Measurements from ENCODE around the gene ARHGAP15. TPM values are rescaled to one million over a fixed set of nuclear protein-coding genes. Genes with fewer than 3 reads are reported as not detected.

ARHGAP15 gene
- total and polyA plus RNA-seq, 9 donors, result 1.5 to 10.0 (median 2.6) TPM

DNA sequence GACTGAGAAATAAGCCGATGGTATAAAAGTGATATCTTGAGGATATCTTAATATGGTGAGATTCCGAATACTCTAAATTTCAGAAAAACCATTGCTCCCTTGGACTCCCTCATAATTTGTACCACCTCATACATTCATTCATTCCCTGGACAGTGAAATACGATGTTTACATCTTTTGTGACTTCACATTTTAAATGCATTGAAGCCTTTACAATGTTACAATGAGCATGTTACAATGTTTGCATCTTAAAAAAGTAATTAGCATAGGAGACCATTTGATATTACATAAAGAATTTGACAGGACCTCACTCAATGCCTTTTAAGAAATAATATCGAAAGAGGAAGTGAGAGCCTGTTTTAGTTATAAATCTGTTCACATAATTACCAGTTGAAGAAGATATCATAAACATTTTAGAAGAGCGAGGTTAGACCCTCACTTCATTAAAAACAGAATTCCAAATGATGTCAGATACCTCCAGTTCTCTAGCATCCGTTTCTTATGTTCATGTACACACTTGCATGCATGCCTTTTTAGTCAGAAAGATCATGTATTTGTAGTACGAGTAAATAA is 372.0 kb downstream of the ARHGAP15 start:
- H3K4me3 ChIP-seq, result no peak overlapping the region
- no peaks in the 10 kb centered on the region for H3K27me3 ChIP-seq
- no peak for DNase-seq
- 88 to 92% (median 91%) methylated on average over 7 of the region's 7 CpGs for WGBS, 3 donors
- no peaks in the 10 kb centered on the region for H3K9me3 ChIP-seq
- TF ChIP-seq POLR2A (IDR thresholded peaks at IDR 0.05) (no peak), EP300 (IDR thresholded peaks at IDR 0.05) (no peak)
- TF ChIP-seq, protein P1, sequence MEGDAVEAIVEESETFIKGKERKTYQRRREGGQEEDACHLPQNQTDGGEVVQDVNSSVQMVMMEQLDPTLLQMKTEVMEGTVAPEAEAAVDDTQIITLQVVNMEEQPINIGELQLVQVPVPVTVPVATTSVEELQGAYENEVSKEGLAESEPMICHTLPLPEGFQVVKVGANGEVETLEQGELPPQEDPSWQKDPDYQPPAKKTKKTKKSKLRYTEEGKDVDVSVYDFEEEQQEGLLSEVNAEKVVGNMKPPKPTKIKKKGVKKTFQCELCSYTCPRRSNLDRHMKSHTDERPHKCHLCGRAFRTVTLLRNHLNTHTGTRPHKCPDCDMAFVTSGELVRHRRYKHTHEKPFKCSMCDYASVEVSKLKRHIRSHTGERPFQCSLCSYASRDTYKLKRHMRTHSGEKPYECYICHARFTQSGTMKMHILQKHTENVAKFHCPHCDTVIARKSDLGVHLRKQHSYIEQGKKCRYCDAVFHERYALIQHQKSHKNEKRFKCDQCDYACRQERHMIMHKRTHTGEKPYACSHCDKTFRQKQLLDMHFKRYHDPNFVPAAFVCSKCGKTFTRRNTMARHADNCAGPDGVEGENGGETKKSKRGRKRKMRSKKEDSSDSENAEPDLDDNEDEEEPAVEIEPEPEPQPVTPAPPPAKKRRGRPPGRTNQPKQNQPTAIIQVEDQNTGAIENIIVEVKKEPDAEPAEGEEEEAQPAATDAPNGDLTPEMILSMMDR (IDR thresholded peaks at IDR 0.05), result no peak
- intact Hi-C loops (cut with DNase I), result no loop called here
- no peaks in the 10 kb centered on the region for H3K4me1 ChIP-seq (ENCODE audit: insufficient read depth)
- no peak overlapping the region for H3K27ac ChIP-seq
- H3K36me3 ChIP-seq, result no peaks in the 10 kb centered on the region

DNA sequence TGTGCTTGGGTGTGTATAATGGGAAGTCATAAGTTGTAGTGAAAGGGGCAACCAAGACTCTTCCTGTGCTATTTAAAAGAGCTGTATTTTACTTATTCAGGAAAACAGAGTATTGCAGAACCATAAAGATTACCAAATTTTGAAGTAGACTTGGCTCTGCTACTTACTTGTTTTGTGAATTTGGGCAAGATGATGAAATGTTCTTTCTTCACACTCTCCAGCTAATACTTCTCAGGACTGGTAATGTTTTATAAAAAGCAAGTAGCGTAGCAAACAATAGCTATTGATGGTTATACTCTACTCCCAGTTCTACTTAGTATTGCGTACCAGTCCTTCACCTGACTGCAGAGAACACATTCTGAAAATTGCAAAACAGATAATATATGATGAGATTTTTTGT is 374.1 kb downstream of the ARHGAP15 start:
- intact Hi-C loops (cut with DNase I), result no loop called here
- WGBS, 3 donors, result 96 to 99% (median 97%) methylated on average over 2 of the region's 2 CpGs
- TF ChIP-seq, protein P1 (IDR thresholded peaks at IDR 0.05), result no peak
- no peak for TF ChIP-seq POLR2A (IDR thresholded peaks at IDR 0.05)
- no peak for TF ChIP-seq EP300 (IDR thresholded peaks at IDR 0.05)

DNA sequence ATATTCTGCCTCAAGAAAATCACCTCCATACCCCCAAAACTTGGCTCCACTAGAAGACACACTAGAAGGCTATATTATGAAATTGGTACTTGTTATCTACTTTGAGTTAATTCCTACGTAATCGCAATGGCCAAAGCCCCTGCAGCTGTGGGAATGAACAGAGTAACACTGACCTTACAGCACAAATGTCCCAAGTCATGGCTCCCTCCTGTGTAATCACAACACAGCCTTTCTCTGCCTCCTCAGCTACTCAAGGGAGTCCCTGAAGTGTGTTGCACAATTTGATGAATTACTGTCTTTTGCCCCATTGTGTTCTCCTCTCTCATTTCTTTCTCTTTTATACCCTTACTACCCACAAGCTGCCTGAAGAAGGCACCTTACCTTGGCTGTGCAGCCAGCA is 375.2 kb downstream of the ARHGAP15 start:
- H3K4me3 ChIP-seq, result no peak overlapping the region
- no peak for DNase-seq
- H3K4me1 ChIP-seq (ENCODE audit: insufficient read depth), result no peaks in the 10 kb centered on the region
- H3K36me3 ChIP-seq, result no peaks in the 10 kb centered on the region
- H3K27me3 ChIP-seq, result no peaks in the 10 kb centered on the region
- intact Hi-C loops (cut with DNase I), result no loop called here
- H3K9me3 ChIP-seq, result no peaks in the 10 kb centered on the region
- no peak for TF ChIP-seq EP300 (IDR thresholded peaks at IDR 0.05)
- TF ChIP-seq POLR2A (IDR thresholded peaks at IDR 0.05), result no peak
- TF ChIP-seq, protein P1 (IDR thresholded peaks at IDR 0.05), result no peak
- H3K27ac ChIP-seq, result no peak overlapping the region
- WGBS, 3 donors, result 71 to 92% (median 86%) methylated on average over 2 of the region's 2 CpGs

More for the DNA sequence above, 374.1 kb downstream of the ARHGAP15 start:
- no peaks in the 10 kb centered on the region for H3K9me3 ChIP-seq
- H3K27ac ChIP-seq, result no peak overlapping the region
- DNase-seq, result no peak
- H3K4me1 ChIP-seq (ENCODE audit: insufficient read depth), result no peaks in the 10 kb centered on the region
- H3K4me3 ChIP-seq, result no peak overlapping the region
- H3K36me3 ChIP-seq, result no peaks in the 10 kb centered on the region
- no peaks in the 10 kb centered on the region for H3K27me3 ChIP-seq

DNA sequence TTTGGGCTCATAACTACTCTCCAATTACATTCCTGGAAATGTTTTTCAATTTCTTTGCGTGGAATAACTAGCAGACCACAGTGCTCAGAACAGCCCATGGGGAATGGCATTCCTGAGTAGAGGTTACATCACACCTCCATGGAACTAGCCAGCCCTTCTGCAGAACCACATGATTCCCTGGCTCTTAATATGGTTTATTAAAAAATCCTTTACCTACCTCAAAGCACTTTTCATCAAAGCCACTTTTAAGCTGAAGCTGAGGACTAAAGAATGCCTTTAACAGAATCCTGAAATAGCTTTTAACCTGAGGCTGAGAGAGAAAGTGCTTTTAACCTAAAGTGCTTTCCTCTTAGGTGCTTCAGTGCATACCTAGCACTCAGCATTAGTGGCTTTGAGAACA is 376.3 kb downstream of the ARHGAP15 start:
- WGBS, 3 donors, result 59 to 84% (median 75%) methylated on average over 1 of the region's 1 CpG
- Histone ChIP-seq H3K36me3 (no peaks in the 10 kb centered on the region), H3K4me3 (no peak overlapping the region), H3K4me1 (ENCODE audit: insufficient read depth) (no peaks in the 10 kb centered on the region), H3K27ac (no peak overlapping the region), H3K9me3 (no peaks in the 10 kb centered on the region), H3K27me3 (no peaks in the 10 kb centered on the region)
- DNase-seq, result no peak
- intact Hi-C loops (cut with DNase I), result no loop called here
- TF ChIP-seq EP300 (IDR thresholded peaks at IDR 0.05) (no peak), POLR2A (IDR thresholded peaks at IDR 0.05) (no peak)
- TF ChIP-seq, protein P1 (IDR thresholded peaks at IDR 0.05), result no peak
